ENCODE data around the gene CCL26.
"Not testable (repeated sequence)": the region's sequence is repeated elsewhere in the genome, so short reads cannot be mapped to it uniquely, and the experiment has no call there.

Gene CCL26

DNA sequence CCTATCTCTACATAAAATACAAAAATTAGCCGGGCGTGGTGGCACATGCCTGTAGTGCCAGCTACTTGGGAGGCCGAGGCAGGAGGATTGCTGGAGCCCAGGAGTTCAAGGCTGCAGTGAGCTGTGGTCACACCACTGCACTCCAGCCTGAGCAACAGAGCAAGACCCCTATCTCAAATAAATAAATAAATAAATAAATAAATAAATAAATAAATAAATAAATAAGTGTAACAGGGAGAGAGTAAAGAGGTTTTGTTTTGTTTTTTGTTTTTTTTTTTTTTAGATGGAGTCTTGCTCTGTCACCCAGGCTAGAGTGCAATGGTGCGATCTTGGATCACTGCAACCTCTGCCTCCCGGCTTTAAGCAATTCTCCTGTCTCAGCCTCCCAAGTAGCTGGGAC is 20.6 kb upstream of the CCL26 start:
- DNase-seq (ENCODE audit: low spot score), result not testable (repeated sequence)

- DNase-seq (ENCODE audit: low spot score), result no peak
Measured at GRCh38 chr7:75789361-75789924, 17.4 kb upstream of the CCL26 start.

DNA sequence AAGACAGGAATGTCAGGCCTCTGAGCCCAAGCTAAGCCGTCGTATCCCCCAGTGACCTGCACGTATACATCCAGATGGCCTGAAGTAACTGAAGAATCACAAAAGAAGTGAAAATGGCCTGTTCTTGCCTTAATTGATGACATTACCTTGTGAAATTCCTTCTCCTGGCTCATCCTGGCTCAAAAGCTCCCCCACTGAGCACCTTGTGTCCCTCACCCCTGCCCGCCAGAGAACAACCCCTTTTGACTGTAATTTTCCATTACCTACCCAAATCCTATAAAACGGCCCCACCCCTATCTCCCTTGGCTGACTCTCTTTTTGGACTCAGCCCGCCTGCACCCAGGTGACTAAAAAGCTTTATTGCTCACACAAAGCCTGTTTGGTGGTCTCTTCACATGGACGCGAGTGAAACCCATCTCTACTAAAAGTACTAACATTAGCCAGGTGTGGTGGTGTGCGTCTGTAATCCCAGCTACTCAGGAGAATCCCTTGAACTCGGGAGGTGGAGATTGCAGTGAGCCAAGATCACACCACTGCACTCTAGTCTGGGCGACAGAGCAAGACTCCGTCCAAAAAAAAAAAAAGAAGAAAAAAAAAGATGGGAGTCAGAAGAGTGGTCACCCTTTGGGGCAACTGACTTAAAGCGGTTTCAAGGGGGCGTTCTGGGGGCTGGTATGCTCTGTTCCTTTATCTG is 16.3 kb upstream of the CCL26 start:
- DNase-seq (ENCODE audit: low spot score), result not testable (repeated sequence)

DNA sequence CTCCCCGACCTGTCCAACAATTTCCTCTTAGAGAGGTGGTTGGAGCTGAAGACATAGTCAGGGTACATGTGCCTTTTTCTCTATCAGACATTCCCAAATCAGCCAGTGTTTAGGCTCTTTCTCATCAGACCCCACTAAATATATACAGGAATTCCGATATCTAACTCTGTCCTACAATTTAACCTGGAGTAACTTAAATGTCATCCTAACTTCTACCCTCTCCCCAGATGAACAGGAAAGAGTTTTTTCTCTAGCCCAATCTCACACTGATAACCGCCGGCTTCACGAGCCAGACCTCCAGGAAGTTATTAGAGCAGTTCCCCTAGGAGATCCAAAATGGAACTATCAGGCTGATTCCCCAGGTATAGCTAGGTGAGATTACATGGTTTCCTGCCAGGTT is 11.0 kb upstream of the CCL26 start:
- not testable (repeated sequence) for DNase-seq (ENCODE audit: low spot score)

DNA sequence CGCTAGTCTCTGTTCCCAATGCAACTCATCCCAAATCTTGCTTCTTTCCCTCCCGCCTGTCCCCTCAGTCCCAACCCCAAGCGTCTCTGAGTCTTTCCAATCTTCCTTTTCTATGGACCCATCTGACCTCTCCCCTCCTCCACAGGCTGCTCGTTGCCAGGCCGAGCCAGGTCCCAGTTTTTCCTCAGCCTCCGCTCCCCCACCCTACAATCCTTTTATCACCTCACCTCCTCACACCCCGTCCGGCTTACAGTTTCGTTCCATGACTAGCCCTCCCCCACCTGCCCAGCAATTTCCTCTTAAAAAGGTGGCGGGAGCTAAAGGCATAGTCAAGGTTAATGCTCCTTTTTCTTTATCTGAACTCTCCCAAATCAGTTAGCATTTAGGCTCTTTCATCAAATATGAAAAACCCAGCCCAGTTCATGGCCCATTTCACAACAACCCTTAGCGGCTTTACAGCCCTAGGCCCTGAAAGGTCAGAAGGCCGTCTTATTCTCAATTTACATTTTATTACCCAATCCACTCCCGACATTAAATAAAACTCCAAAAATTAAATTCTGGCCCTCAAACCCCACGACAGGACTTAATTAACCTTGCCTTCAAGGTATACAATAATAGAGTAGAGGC is 8.7 kb upstream of the CCL26 start:
- DNase-seq (ENCODE audit: low spot score), result not testable (repeated sequence)

DNA sequence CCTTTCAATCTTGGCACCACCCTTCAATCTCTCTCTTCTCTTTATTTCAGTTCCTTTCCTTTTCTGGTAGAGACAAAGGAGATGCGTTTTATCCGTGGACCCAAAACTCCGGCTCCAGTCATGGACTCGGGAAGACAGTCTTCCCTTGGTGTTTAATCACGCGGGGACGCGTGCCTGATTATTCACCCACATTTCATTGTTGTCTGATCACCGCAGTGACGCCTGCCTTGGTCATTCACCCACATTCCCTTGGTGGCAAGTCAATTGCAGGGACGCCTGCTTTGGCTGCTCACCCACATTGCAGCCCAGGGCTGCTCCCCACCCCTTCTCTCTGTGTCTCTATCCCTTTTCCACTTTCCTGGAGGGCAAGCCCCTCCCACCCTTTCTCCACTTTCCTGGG is 7.5 kb upstream of the CCL26 start:
- peak; percentile 47 for DNase-seq (ENCODE audit: low spot score)

- DNase-seq (ENCODE audit: low spot score), result not testable (repeated sequence)
Measured at GRCh38 chr7:75779035-75779434, 7.0 kb upstream of the CCL26 start.

- peak; percentile 99 for DNase-seq (ENCODE audit: low spot score)
Measured at GRCh38 chr7:75776295-75776971, 4.4 kb upstream of the CCL26 start.

DNA sequence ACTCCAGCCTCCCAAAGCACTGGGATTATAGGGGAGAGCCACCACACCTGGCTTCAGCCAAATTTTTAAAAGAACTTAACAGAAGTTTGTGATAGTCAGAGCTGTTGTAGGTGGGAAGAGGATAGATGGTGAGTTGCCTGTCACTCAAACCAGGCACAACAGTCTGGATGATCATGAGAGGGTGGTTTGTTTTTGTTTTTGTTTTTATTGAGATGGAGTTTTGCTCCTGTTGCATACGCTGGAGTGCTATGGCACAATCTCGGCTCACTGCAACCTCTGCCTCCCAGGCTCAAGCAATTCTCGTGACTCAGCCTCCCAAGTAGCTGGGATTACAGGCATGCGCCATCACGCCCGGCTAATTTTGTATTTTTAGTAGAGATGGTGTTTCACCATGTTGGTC is 1.9 kb upstream of the CCL26 start:
- DNase-seq (ENCODE audit: low spot score), result not testable (repeated sequence)

GRCh38 chr7:75771224-75771623 is 787 bp downstream of the CCL26 start:
- no peak for DNase-seq (ENCODE audit: low spot score)

GRCh38 chr7:75762350-75762917 is 9.6 kb downstream of the CCL26 start:
- DNase-seq (ENCODE audit: low spot score), result peak; percentile 91

DNA sequence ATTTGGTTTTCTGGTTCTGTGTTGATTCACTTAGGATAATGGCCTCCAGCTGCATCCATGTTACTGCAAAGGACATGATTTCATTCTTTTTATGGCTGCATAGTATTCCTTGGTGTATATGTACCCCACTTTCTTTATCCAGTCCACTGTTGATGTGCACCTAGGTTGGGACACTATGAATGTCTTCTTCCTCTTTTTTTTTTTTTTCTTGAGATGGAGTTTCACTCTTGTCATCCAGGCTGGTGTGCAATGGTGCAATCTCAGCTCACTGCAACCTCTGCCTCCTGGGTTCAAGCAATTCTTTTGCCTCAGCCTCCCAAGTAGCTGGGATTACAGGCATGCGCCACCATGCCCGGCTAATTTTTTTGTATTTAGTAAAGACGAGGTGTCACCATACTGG is 10.2 kb downstream of the CCL26 start:
- not testable (repeated sequence) for DNase-seq (ENCODE audit: low spot score)

DNA sequence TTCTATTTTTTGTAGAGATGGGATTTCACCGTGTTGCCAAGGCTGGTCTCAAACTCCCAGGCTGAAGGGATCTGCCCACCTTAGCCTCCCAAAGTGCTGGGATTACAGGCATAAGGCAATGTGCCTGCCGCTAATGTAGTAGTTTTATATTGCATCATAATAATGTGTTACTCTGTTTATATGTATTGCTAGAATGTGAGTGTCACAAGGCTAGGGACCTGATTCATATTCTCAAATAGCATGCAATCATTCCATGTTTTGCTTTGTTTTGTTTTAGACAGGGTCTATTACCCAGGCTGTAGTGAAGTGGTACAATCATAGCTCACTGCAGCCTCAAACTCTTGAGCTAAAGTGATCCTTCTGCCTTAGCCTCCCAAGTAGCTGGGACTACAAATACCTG is 13.5 kb downstream of the CCL26 start:
- DNase-seq (ENCODE audit: low spot score), result no peak

GRCh38 chr7:75757860-75758259 is 14.2 kb downstream of the CCL26 start:
- no peak for DNase-seq (ENCODE audit: low spot score)

DNA sequence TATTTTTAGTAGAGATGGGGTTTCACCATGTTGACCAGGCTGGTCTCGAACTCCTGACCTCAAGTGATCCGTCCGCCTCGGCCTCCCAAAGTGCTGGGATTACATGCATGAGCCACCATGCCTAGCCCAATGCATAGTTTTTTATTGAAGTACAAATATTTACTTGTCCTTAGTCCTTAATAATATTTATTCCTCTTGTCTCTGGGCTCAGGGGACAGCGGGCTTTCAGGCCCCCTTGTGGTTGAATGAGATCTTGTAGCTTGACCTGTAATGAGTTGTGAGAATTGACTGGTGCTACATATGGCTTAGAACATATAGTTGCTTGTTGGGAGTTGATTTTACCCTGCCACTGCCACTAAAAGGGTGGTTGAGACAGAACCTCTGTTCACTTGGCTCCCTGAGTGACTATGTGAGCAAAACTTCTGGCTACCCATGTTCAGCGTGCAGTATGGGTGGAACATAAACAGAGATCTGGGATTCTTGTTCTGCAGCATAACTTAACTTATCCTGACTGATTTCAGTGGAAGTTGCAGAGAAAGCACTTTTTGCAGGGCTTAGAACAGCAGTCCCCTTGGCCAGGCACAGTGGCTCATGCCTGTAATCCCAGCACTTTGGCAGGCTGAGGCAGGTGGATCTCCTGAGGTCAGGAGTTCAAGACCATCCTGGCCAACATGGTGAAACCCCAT is 14.9 kb downstream of the CCL26 start:
- peak; percentile 69 for DNase-seq (ENCODE audit: low spot score)

GRCh38 chr7:75756206-75756990 is 15.6 kb downstream of the CCL26 start:
- no peak for DNase-seq (ENCODE audit: low spot score)

DNA sequence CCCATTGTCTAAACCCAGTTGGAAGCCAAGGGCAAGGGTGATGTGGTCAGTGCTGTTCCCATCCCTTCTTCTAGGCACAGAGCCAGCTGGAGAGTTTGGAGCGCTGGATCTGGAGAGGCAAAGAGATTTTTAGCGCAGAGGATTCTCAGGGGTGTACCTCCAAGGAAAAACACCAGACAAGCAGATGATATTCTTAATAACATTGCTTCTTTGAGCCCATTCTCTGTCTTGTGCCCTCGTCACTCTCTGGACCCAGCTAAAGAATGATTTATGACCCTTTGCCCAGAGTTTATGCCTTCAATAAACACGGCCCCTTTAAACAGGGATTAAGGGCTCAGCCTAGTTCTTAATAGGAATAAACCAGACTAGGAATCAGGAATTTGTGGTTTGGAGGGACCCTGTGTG is 28.6 kb downstream of the CCL26 start:
- DNase-seq (ENCODE audit: low spot score), result no peak

- DNase-seq (ENCODE audit: low spot score), result no peak
Measured at GRCh38 chr7:75740846-75741497, 31.0 kb downstream of the CCL26 start.

GRCh38 chr7:75739796-75740672 is 32.0 kb downstream of the CCL26 start:
- DNase-seq (ENCODE audit: low spot score), result no peak

All from SW480 (cell line).